ENCODE data around the gene CHCHD6.

CHCHD6 gene

DNA sequence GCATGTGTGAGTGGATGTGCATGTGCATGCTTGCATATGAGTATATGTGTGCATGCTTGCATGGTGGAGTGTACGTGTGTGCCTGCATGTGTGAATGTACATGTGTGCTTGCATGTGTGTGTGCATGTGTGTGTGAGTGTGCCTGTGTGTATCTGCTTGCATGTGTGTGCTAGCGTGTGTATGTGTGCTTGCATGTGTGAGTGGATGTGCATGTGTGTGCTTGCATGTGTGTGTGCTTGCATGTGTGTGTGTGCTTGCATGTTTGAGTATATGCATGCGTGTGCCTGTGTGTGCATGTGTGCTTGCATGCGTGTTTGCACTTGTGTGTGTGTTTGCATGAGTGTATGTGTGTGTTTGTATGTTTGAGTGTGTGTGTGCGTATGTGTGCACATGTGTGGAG is 274.3 kb downstream of the CHCHD6 start:
- peak overlapping the region; percentile 45 for H4K8ac ChIP-seq (ENCODE audit: low read depth, low read length)
- no peak overlapping the region for H2AK5ac ChIP-seq (ENCODE audit: low read depth, low read length)
- H3K9me3 ChIP-seq (replicated peaks in 1 of 2; ENCODE audit: control insufficient read depth in 2 of 2, insufficient read depth in 1 of 2, low read depth in 1 of 2, low read length in 2 of 2): peaks cover 8 to 9% of the 10 kb centered on the region in 2 donors
- no peak for DNase-seq (ENCODE audit: low spot score)
- H3K4ac ChIP-seq (ENCODE audit: low read length): no peak overlapping the region
- H4K91ac ChIP-seq (ENCODE audit: low read depth, low read length, poor library complexity): no peak overlapping the region
- H3K4me3 ChIP-seq (ENCODE audit: low read length in 2 of 2): peak overlapping the region in 1 of 2 donors; percentile 59
- no peak overlapping the region for H2AFZ ChIP-seq (ENCODE audit: low read length)
- H2BK12ac ChIP-seq (ENCODE audit: low read length): no peak overlapping the region
- H3K4me1 ChIP-seq (ENCODE audit: control insufficient read depth in 2 of 2, insufficient read depth in 1 of 2, low read depth in 1 of 2, low read length in 2 of 2): peaks cover 2 to 10% of the 10 kb centered on the region in 2 donors
- no peak overlapping the region for H2BK120ac ChIP-seq (ENCODE audit: low read depth, low read length)
- peak overlapping the region; percentile 28 for H3K14ac ChIP-seq (ENCODE audit: low read length)
- WGBS, 2 donors (ENCODE audit: extremely low coverage in 2 of 2, insufficient read length in 2 of 2, insufficient replicate concordance in 1 of 2): no CpG with 5 or more reads among the region's 5 CpGs
- no peak overlapping the region for H2BK5ac ChIP-seq (ENCODE audit: low read length)
- no peak overlapping the region for H3K27ac ChIP-seq (replicated peaks; ENCODE audit: low read length)
- peak overlapping the region; percentile 71 for H3K23ac ChIP-seq (ENCODE audit: low read depth, low read length, poor library complexity)
- peak overlapping the region; percentile 82 for H3K9ac ChIP-seq (ENCODE audit: low read depth, low read length, poor library complexity)
- no peaks in the 10 kb centered on the region for H3K36me3 ChIP-seq (replicated peaks in 1 of 2; ENCODE audit: control insufficient read depth in 2 of 2, insufficient read depth in 2 of 2, low read length in 2 of 2)
- peaks cover 0 to 7% (median 0%) of the 10 kb centered on the region in 3 experiments for H3K27me3 ChIP-seq (ENCODE audit: control insufficient read depth in 3 of 3, insufficient read depth in 3 of 3, low read depth in 1 of 3, low read length in 3 of 3)
- H3K18ac ChIP-seq (ENCODE audit: low read length): peak overlapping the region; percentile 23
- H3K4me2 ChIP-seq (ENCODE audit: insufficient read depth, low read length, poor library complexity, severe bottlenecking): no peak overlapping the region
- H2BK15ac ChIP-seq (ENCODE audit: low read length): peak overlapping the region; percentile 8
- H3K79me1 ChIP-seq (ENCODE audit: low read depth, low read length): peaks cover 2% of the 10 kb centered on the region

DNA sequence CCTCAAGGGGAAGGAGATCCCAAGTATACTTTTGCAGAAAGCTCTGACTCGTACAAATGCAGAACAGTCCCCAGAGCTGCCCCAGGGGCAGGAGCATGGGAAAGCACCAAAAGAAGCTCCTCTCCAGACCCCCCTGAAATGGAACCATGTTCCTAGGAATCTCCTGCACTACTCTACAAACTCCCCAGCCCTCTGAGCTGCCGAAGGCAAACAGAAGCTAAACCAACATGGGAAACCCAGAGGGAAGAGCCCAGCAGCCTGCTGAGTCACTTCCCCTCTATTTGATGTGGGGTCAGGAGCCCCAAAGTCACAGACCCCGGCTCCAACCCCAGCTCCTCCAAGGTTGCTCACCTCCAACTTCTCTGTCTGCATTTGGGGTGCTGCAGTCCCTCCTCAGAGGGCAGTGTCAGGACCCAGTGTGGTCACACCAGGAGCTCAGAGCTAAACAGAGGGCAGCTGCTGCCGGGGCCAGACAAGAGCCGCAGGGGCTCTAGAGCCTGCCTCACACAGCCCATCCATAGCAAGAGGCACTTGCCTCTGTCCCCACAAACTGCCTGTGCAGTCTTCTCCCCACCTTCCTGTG is 275.1 kb downstream of the CHCHD6 start:
- Histone ChIP-seq H3K4me3 (ENCODE audit: low read length in 2 of 2) (no peak overlapping the region), H3K27me3 (ENCODE audit: control insufficient read depth in 3 of 3, insufficient read depth in 3 of 3, low read depth in 1 of 3, low read length in 3 of 3) (peaks cover 0 to 7% (median 0%) of the 10 kb centered on the region in 3 experiments), H2BK120ac (ENCODE audit: low read depth, low read length) (no peak overlapping the region), H3K4me1 (ENCODE audit: control insufficient read depth in 2 of 2, insufficient read depth in 1 of 2, low read depth in 1 of 2, low read length in 2 of 2) (peaks cover 2 to 10% of the 10 kb centered on the region in 2 donors), H2AFZ (ENCODE audit: low read length) (no peak overlapping the region), H2AK5ac (ENCODE audit: low read depth, low read length) (peak overlapping the region; percentile 68), H4K8ac (ENCODE audit: low read depth, low read length) (no peak overlapping the region), H2BK5ac (ENCODE audit: low read length) (no peak overlapping the region), H2BK15ac (ENCODE audit: low read length) (peak overlapping the region; percentile 86), H2BK12ac (ENCODE audit: low read length) (no peak overlapping the region), H3K18ac (ENCODE audit: low read length) (peak overlapping the region; percentile 59), H3K27ac (replicated peaks; ENCODE audit: low read length) (no peak overlapping the region), H3K9ac (ENCODE audit: low read depth, low read length, poor library complexity) (no peak overlapping the region), H3K36me3 (replicated peaks in 1 of 2; ENCODE audit: control insufficient read depth in 2 of 2, insufficient read depth in 2 of 2, low read length in 2 of 2) (no peaks in the 10 kb centered on the region), H3K9me3 (replicated peaks in 1 of 2; ENCODE audit: control insufficient read depth in 2 of 2, insufficient read depth in 1 of 2, low read depth in 1 of 2, low read length in 2 of 2) (peaks cover 3 to 7% of the 10 kb centered on the region in 2 donors), H3K23ac (ENCODE audit: low read depth, low read length, poor library complexity) (no peak overlapping the region), H3K14ac (ENCODE audit: low read length) (no peak overlapping the region), H3K4me2 (ENCODE audit: insufficient read depth, low read length, poor library complexity, severe bottlenecking) (no peak overlapping the region), H3K79me1 (ENCODE audit: low read depth, low read length) (peaks cover 8% of the 10 kb centered on the region), H4K91ac (ENCODE audit: low read depth, low read length, poor library complexity) (no peak overlapping the region), H3K4ac (ENCODE audit: low read length) (no peak overlapping the region)
- no peak for DNase-seq (ENCODE audit: low spot score)
- WGBS, 2 donors (ENCODE audit: extremely low coverage in 2 of 2, insufficient read length in 2 of 2, insufficient replicate concordance in 1 of 2): no CpG with 5 or more reads among the region's 5 CpGs

GRCh38 chr3:126980266-126980811 is 276.3 kb downstream of the CHCHD6 start:
- Histone ChIP-seq H3K36me3 (replicated peaks in 1 of 2; ENCODE audit: control insufficient read depth in 2 of 2, insufficient read depth in 2 of 2, low read length in 2 of 2) (no peaks in the 10 kb centered on the region), H3K4ac (ENCODE audit: low read length) (no peak overlapping the region), H3K23ac (ENCODE audit: low read depth, low read length, poor library complexity) (no peak overlapping the region)

DNA sequence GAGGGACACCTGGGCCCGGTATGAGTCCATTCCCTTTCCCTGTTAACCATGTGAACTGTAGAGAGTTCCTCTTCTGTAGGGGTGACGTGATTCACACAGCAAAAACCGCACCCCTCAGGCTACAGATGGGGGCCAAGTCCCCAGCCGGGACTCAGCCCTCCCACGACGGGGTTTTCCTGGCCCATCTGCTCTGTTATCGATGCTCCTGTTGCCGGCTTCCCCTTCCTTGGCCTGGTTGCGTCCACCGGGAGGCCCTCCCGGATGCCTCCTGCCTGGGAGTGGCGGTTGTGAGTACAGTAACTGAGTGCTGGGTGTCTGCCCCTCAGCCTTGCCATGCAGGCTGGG is 278.1 kb downstream of the CHCHD6 start:
- peak overlapping the region; percentile 79 for H3K4me2 ChIP-seq (ENCODE audit: insufficient read depth, low read length, poor library complexity, severe bottlenecking)

More at GRCh38 chr3:126980266-126980811, 276.3 kb downstream of the CHCHD6 start:
- H3K4me3 ChIP-seq (ENCODE audit: low read length in 2 of 2): no peak overlapping the region
- no peak overlapping the region for H4K8ac ChIP-seq (ENCODE audit: low read depth, low read length)
- no peak overlapping the region for H3K9ac ChIP-seq (ENCODE audit: low read depth, low read length, poor library complexity)
- H3K9me3 ChIP-seq (replicated peaks in 1 of 2; ENCODE audit: control insufficient read depth in 2 of 2, insufficient read depth in 1 of 2, low read depth in 1 of 2, low read length in 2 of 2): peaks cover 0 to 4% of the 10 kb centered on the region in 2 donors
- H3K4me2 ChIP-seq (ENCODE audit: insufficient read depth, low read length, poor library complexity, severe bottlenecking): no peak overlapping the region
- peak overlapping the region; percentile 92 for H2BK12ac ChIP-seq (ENCODE audit: low read length)
- no peak for DNase-seq (ENCODE audit: low spot score)
- no peak overlapping the region for H4K91ac ChIP-seq (ENCODE audit: low read depth, low read length, poor library complexity)
- no CpG with 5 or more reads among the region's 15 CpGs for WGBS, 2 donors (ENCODE audit: extremely low coverage in 2 of 2, insufficient read length in 2 of 2, insufficient replicate concordance in 1 of 2)
- no peak overlapping the region for H2BK15ac ChIP-seq (ENCODE audit: low read length)
- H2AFZ ChIP-seq (ENCODE audit: low read length): no peak overlapping the region
- peaks cover 11 to 20% of the 10 kb centered on the region in 2 donors for H3K4me1 ChIP-seq (ENCODE audit: control insufficient read depth in 2 of 2, insufficient read depth in 1 of 2, low read depth in 1 of 2, low read length in 2 of 2)
- H3K18ac ChIP-seq (ENCODE audit: low read length): peak overlapping the region; percentile 72
- H3K14ac ChIP-seq (ENCODE audit: low read length): no peak overlapping the region
- peak overlapping the region; percentile 83 for H2AK5ac ChIP-seq (ENCODE audit: low read depth, low read length)
- no peak overlapping the region for H2BK5ac ChIP-seq (ENCODE audit: low read length)
- peaks cover 15% of the 10 kb centered on the region for H3K79me1 ChIP-seq (ENCODE audit: low read depth, low read length)
- H2BK120ac ChIP-seq (ENCODE audit: low read depth, low read length): no peak overlapping the region
- H3K27me3 ChIP-seq (ENCODE audit: control insufficient read depth in 3 of 3, insufficient read depth in 3 of 3, low read depth in 1 of 3, low read length in 3 of 3): peaks cover 0 to 7% (median 0%) of the 10 kb centered on the region in 3 experiments
- H3K27ac ChIP-seq (replicated peaks; ENCODE audit: low read length): no peak overlapping the region

More for the DNA sequence above, 278.1 kb downstream of the CHCHD6 start:
- H2BK12ac ChIP-seq (ENCODE audit: low read length): peak overlapping the region; percentile 68
- peaks cover 0 to 7% (median 0%) of the 10 kb centered on the region in 3 experiments for H3K27me3 ChIP-seq (ENCODE audit: control insufficient read depth in 3 of 3, insufficient read depth in 3 of 3, low read depth in 1 of 3, low read length in 3 of 3)
- H3K14ac ChIP-seq (ENCODE audit: low read length): peak overlapping the region; percentile 50
- H2BK5ac ChIP-seq (ENCODE audit: low read length): peak overlapping the region; percentile 49
- H3K27ac ChIP-seq (replicated peaks; ENCODE audit: low read length): no peak overlapping the region
- peak overlapping the region; percentile 91 for H3K4ac ChIP-seq (ENCODE audit: low read length)
- peak overlapping the region; percentile 89 for H3K23ac ChIP-seq (ENCODE audit: low read depth, low read length, poor library complexity)
- no peak overlapping the region for H4K91ac ChIP-seq (ENCODE audit: low read depth, low read length, poor library complexity)
- H3K18ac ChIP-seq (ENCODE audit: low read length): peak overlapping the region; percentile 95
- H2AFZ ChIP-seq (ENCODE audit: low read length): peak overlapping the region; percentile 99
- H2BK120ac ChIP-seq (ENCODE audit: low read depth, low read length): peak overlapping the region; percentile 42
- H3K4me1 ChIP-seq (ENCODE audit: control insufficient read depth in 2 of 2, insufficient read depth in 1 of 2, low read depth in 1 of 2, low read length in 2 of 2): peaks cover 11 to 20% of the 10 kb centered on the region in 2 donors
- DNase-seq (ENCODE audit: low spot score): no peak
- H3K9ac ChIP-seq (ENCODE audit: low read depth, low read length, poor library complexity): peak overlapping the region; percentile 88
- H3K4me3 ChIP-seq (ENCODE audit: low read length in 2 of 2): peak overlapping the region; percentile 78 to 82
- peak overlapping the region; percentile 93 for H2BK15ac ChIP-seq (ENCODE audit: low read length)
- peak overlapping the region; percentile 85 for H2AK5ac ChIP-seq (ENCODE audit: low read depth, low read length)
- no CpG with 5 or more reads among the region's 12 CpGs for WGBS, 2 donors (ENCODE audit: extremely low coverage in 2 of 2, insufficient read length in 2 of 2, insufficient replicate concordance in 1 of 2)
- peaks cover under 1 to 3% of the 10 kb centered on the region in 2 donors for H3K36me3 ChIP-seq (replicated peaks in 1 of 2; ENCODE audit: control insufficient read depth in 2 of 2, insufficient read depth in 2 of 2, low read length in 2 of 2)
- peak overlapping the region; percentile 77 for H4K8ac ChIP-seq (ENCODE audit: low read depth, low read length)
- H3K9me3 ChIP-seq (replicated peaks in 1 of 2; ENCODE audit: control insufficient read depth in 2 of 2, insufficient read depth in 1 of 2, low read depth in 1 of 2, low read length in 2 of 2): peaks cover 0 to 4% of the 10 kb centered on the region in 2 donors
- H3K79me1 ChIP-seq (ENCODE audit: low read depth, low read length): peaks cover 23% of the 10 kb centered on the region
